LNCaP clone FGC (cell line): ENCODE data around the gene PEG3.
A peak's percentile ranks its signal among the peaks of the same experiment; 100 is the strongest.

ENCODE experiments used
- DNase-seq: peaks from one replicate; pipeline ENCODE4 v3.0.0-alpha.2; 2011; ENCODE audit warnings: low read depth
- H3K4me3 ChIP-seq: 2 replicates; pipeline ENCODE4 v1.5.1; 2011; ENCODE audit warnings: mild to moderate bottlenecking, low read depth, low read length, control low read depth
- CTCF ChIP-seq: IDR thresholded peaks from 2 replicates; pipeline ENCODE4 v1.5.1; 2012; ENCODE audit warnings: mild to moderate bottlenecking; ENCODE audit not compliant: control insufficient read depth, insufficient read depth; ENCODE audit errors: extremely low read depth

PEG3 gene

DNA sequence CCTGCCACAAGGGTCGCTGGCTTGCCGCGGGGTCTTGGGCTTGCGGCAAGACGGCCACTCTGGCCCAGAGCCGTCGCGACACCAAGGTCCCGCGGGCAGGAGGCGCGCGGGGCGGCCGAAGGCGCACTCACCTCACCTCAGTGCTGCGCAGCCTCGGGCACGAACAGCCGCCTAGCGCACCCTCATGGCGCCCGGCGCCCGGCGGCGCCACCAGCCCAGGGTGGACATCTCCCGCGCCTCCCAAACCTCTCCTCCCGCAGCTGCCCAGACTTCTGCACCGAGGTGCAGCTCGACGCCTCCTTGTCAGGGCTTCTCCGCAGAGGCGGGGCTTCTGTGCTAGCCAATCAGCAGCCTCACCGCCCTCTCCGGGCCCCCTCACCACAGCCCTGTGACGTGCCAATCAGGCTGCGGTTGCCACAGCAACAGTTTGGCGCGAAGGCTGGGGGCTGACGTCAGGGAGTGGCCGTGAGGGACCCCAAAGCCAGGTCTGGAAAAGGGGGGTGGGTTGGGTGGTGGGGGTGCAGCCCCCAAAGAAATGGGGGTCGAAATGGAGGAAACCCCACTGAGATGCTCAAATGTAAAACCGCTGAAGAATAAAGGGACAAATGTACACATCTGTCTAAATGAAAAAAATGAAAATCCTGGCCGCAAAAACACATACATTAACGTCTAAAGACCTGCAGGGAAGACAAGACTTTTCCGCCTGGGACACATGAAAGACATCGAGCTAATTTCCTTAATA, at the start of gene PEG3, which contains the start of gene ZIM2:
Gene PEG3, minus strand, starts transcription at position 276 of the 742 bp plus-strand sequence. CDS start 16,071 bp downstream, outside the sequence.
Gene ZIM2, minus strand, starts transcription at position 276 of the 742 bp plus-strand sequence. CDS start 16,449 bp downstream, outside the sequence.
- TF ChIP-seq CTCF: no peak
- H3K4me3 ChIP-seq: peak within 1 kb of the TSS; percentile 59
- DNase-seq: no peak

- no peak for DNase-seq
- TF ChIP-seq CTCF: no peak
- H3K4me3 ChIP-seq: no peak overlapping the region
These were observed 44.9 kb upstream of the PEG3 start for GRCh38 chr19:56885173-56885985.

DNA sequence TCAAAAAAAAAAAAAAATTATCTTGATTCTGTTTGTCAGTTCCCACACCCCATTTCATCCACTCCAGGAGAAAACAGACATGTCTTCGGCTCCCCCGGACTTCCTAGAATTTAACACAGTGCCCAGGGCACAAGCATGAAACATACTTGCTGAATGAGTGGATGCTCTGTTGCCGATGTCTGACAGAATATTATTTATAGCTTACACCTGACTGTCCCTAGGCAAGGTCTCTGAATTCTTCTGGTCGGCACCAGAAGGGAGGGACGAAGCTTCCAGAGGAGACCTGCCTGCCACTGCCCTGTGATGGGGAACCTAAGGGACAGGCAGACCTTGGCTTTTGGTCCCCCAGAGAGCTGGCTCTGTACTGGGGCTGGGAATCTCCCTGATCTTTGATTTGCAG, 43.9 kb upstream of the PEG3 start:
- no peak for DNase-seq
- no peak for TF ChIP-seq CTCF
- H3K4me3 ChIP-seq: no peak overlapping the region

GRCh38 chr19:56880592-56881190, 40.2 kb upstream of the PEG3 start:
- H3K4me3 ChIP-seq: no peak overlapping the region
- no peak for DNase-seq
- no peak for TF ChIP-seq CTCF

DNA sequence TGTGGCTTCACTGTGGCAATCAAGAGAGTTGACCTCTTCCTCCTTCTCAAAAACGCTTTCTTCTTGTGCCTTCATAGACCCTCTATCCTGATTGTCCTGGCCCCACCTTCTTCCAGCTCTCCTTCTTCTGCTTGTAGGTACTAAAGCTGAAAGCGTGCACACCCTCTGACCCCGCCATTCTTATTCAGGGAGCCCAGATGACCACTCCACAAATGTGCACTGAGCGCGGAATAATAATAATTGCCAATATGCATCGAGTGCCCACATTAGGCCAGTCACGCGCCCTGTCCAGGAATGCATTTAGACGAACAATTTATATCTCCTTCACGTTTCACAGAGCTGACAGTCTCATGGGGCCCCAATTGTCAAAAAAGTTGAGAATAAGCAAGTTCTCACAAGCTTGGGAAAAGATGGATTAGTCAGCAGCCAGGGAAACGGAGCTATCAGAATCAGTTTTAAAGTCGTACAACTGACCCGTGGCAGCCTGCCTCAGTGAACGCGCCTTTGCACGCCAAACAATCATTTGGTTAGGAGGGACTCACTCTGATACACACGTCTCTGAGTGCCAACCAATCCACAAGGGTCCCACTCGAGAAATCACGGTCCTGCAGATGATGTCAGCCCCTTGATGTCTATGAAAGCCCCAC, 36.7 kb upstream of the PEG3 start:
- no peak for TF ChIP-seq CTCF
- DNase-seq: no peak
- no peak overlapping the region for H3K4me3 ChIP-seq

- no peak for TF ChIP-seq CTCF
- no peak for DNase-seq
- H3K4me3 ChIP-seq: no peak overlapping the region
These were observed 35.2 kb upstream of the PEG3 start for GRCh38 chr19:56875717-56876116.
